Measurements from ENCODE around the gene ELAVL1.

The ELAVL1 gene

GRCh38 chr19:7927605-7928333 lies 77.7 kb downstream of the ELAVL1 start:
- Histone ChIP-seq H3K4me1 (ENCODE audit: insufficient read depth, insufficient read length) (peaks cover 30% of the 10 kb centered on the region), H3K36me3 (ENCODE audit: insufficient read depth, insufficient read length, low read length) (peaks cover 71% of the 10 kb centered on the region), H3K9ac (ENCODE audit: insufficient read length, low read depth) (peak overlapping the region; percentile 8), H3K9me3 (ENCODE audit: insufficient read depth, low read length) (no peaks in the 10 kb centered on the region), H3K27me3 (ENCODE audit: insufficient read depth, insufficient read length) (no peaks in the 10 kb centered on the region), H3K4me3 (ENCODE audit: insufficient read length, low read depth) (no peak overlapping the region)
- no peak for TF ChIP-seq SUZ12 (IDR thresholded peaks at IDR 0.05; ENCODE audit: extremely low read depth, insufficient read depth, insufficient read length)
- TF ChIP-seq ZNF274 (IDR thresholded peaks at IDR 0.05; ENCODE audit: low read depth, low read length), result no peak
- no peak for TF ChIP-seq YY1 (IDR thresholded peaks at IDR 0.05; ENCODE audit: insufficient read depth, insufficient read length)
- DNase-seq (ENCODE audit: low read depth, low spot score), result no peak

GRCh38 chr19:7926727-7927604 lies 78.5 kb downstream of the ELAVL1 start:
- TF ChIP-seq YY1 (IDR thresholded peaks at IDR 0.05; ENCODE audit: insufficient read depth, insufficient read length) (no peak), SUZ12 (IDR thresholded peaks at IDR 0.05; ENCODE audit: extremely low read depth, insufficient read depth, insufficient read length) (no peak), ZNF274 (IDR thresholded peaks at IDR 0.05; ENCODE audit: low read depth, low read length) (no peak)
- Histone ChIP-seq H3K9ac (ENCODE audit: insufficient read length, low read depth) (peak overlapping the region; percentile 80), H3K9me3 (ENCODE audit: insufficient read depth, low read length) (no peaks in the 10 kb centered on the region), H3K36me3 (ENCODE audit: insufficient read depth, insufficient read length, low read length) (peaks cover 71% of the 10 kb centered on the region), H3K4me3 (ENCODE audit: insufficient read length, low read depth) (no peak overlapping the region), H3K4me1 (ENCODE audit: insufficient read depth, insufficient read length) (peaks cover 36% of the 10 kb centered on the region), H3K27me3 (ENCODE audit: insufficient read depth, insufficient read length) (no peaks in the 10 kb centered on the region)
- DNase-seq (ENCODE audit: low read depth, low spot score), result no peak

- no peak for DNase-seq (ENCODE audit: low read depth, low spot score)
- H3K27me3 ChIP-seq (ENCODE audit: insufficient read depth, insufficient read length), result no peaks in the 10 kb centered on the region
- peak within 1 kb of the TSS; percentile 53 for H3K4me3 ChIP-seq (ENCODE audit: insufficient read length, low read depth)
- H3K9me3 ChIP-seq (ENCODE audit: insufficient read depth, low read length), result no peaks in the 10 kb centered on the region
- TF ChIP-seq ZNF274 (IDR thresholded peaks at IDR 0.05; ENCODE audit: low read depth, low read length) (no peak), SUZ12 (IDR thresholded peaks at IDR 0.05; ENCODE audit: extremely low read depth, insufficient read depth, insufficient read length) (no peak), YY1 (IDR thresholded peaks at IDR 0.05; ENCODE audit: insufficient read depth, insufficient read length) (no peak)
- H3K36me3 ChIP-seq (ENCODE audit: insufficient read depth, insufficient read length, low read length), result peaks cover 69% of the 10 kb centered on the region
- H3K4me1 ChIP-seq (ENCODE audit: insufficient read depth, insufficient read length), result peaks cover 43% of the 10 kb centered on the region
- H3K9ac ChIP-seq (ENCODE audit: insufficient read length, low read depth), result peak within 1 kb of the TSS; percentile 80
Observed at GRCh38 chr19:7926021-7926726, 79.3 kb downstream of the ELAVL1 start, which contains the start of gene CTXN1. TSS of gene CTXN1 (minus strand) at chr19:7926135. CDS start at chr19:7925538, 597 bp downstream.

- Histone ChIP-seq H3K4me3 (ENCODE audit: insufficient read length, low read depth) (peak overlapping the region; percentile 53), H3K4me1 (ENCODE audit: insufficient read depth, insufficient read length) (peaks cover 44% of the 10 kb centered on the region), H3K9me3 (ENCODE audit: insufficient read depth, low read length) (no peaks in the 10 kb centered on the region), H3K27me3 (ENCODE audit: insufficient read depth, insufficient read length) (no peaks in the 10 kb centered on the region), H3K36me3 (ENCODE audit: insufficient read depth, insufficient read length, low read length) (peaks cover 60% of the 10 kb centered on the region), H3K9ac (ENCODE audit: insufficient read length, low read depth) (peak overlapping the region; percentile 74)
- TF ChIP-seq YY1 (IDR thresholded peaks at IDR 0.05; ENCODE audit: insufficient read depth, insufficient read length), result no peak
- no peak for TF ChIP-seq SUZ12 (IDR thresholded peaks at IDR 0.05; ENCODE audit: extremely low read depth, insufficient read depth, insufficient read length)
- TF ChIP-seq ZNF274 (IDR thresholded peaks at IDR 0.05; ENCODE audit: low read depth, low read length), result no peak
- DNase-seq (ENCODE audit: low read depth, low spot score), result no peak
Observed at GRCh38 chr19:7925171-7925851, 80.1 kb downstream of the ELAVL1 start.

GRCh38 chr19:7924651-7925170 lies 80.7 kb downstream of the ELAVL1 start:
- no peak for TF ChIP-seq YY1 (IDR thresholded peaks at IDR 0.05; ENCODE audit: insufficient read depth, insufficient read length)
- no peak for TF ChIP-seq ZNF274 (IDR thresholded peaks at IDR 0.05; ENCODE audit: low read depth, low read length)
- no peak for TF ChIP-seq SUZ12 (IDR thresholded peaks at IDR 0.05; ENCODE audit: extremely low read depth, insufficient read depth, insufficient read length)
- DNase-seq (ENCODE audit: low read depth, low spot score), result no peak
- no peaks in the 10 kb centered on the region for H3K27me3 ChIP-seq (ENCODE audit: insufficient read depth, insufficient read length)
- H3K9me3 ChIP-seq (ENCODE audit: insufficient read depth, low read length), result no peaks in the 10 kb centered on the region
- peaks cover 44% of the 10 kb centered on the region for H3K4me1 ChIP-seq (ENCODE audit: insufficient read depth, insufficient read length)
- peaks cover 56% of the 10 kb centered on the region for H3K36me3 ChIP-seq (ENCODE audit: insufficient read depth, insufficient read length, low read length)
- H3K4me3 ChIP-seq (ENCODE audit: insufficient read length, low read depth), result no peak overlapping the region
- peak overlapping the region; percentile 50 for H3K9ac ChIP-seq (ENCODE audit: insufficient read length, low read depth)

GRCh38 chr19:7924241-7924640 lies 81.2 kb downstream of the ELAVL1 start:
- TF ChIP-seq ZNF274 (IDR thresholded peaks at IDR 0.05; ENCODE audit: low read depth, low read length) (no peak), YY1 (IDR thresholded peaks at IDR 0.05; ENCODE audit: insufficient read depth, insufficient read length) (no peak), SUZ12 (IDR thresholded peaks at IDR 0.05; ENCODE audit: extremely low read depth, insufficient read depth, insufficient read length) (no peak)
- Histone ChIP-seq H3K9ac (ENCODE audit: insufficient read length, low read depth) (peak overlapping the region; percentile 67), H3K36me3 (ENCODE audit: insufficient read depth, insufficient read length, low read length) (peaks cover 56% of the 10 kb centered on the region), H3K4me1 (ENCODE audit: insufficient read depth, insufficient read length) (peaks cover 44% of the 10 kb centered on the region), H3K27me3 (ENCODE audit: insufficient read depth, insufficient read length) (no peaks in the 10 kb centered on the region), H3K9me3 (ENCODE audit: insufficient read depth, low read length) (no peaks in the 10 kb centered on the region), H3K4me3 (ENCODE audit: insufficient read length, low read depth) (no peak overlapping the region)
- no peak for DNase-seq (ENCODE audit: low read depth, low spot score)

Measured in NT2/D1 (cell line).